Raji (cell line): ENCODE data around the gene KCNH8.

Source experiments
- POLR2A ChIP-seq: IDR thresholded peaks from 2 replicates; pipeline ENCODE4 v1.6.1; 2011; ENCODE audit warnings: low read depth, low read length, control low read depth; ENCODE audit not compliant: insufficient read depth

KCNH8 gene

GRCh38 chr3:19220311-19220710, 72.0 kb downstream of the KCNH8 start:
- no peak for TF ChIP-seq POLR2A

- TF ChIP-seq POLR2A: no peak
Measured at GRCh38 chr3:19221081-19221480, 72.8 kb downstream of the KCNH8 start.

GRCh38 chr3:19226479-19226878, 78.2 kb downstream of the KCNH8 start:
- TF ChIP-seq POLR2A: no peak

- TF ChIP-seq POLR2A: no peak
Measured at GRCh38 chr3:19228167-19228566, 79.9 kb downstream of the KCNH8 start.

- no peak for TF ChIP-seq POLR2A
Measured at GRCh38 chr3:19229086-19229485, 80.8 kb downstream of the KCNH8 start.

GRCh38 chr3:19231792-19232461, 83.6 kb downstream of the KCNH8 start:
- no peak for TF ChIP-seq POLR2A

GRCh38 chr3:19232566-19232965, 84.3 kb downstream of the KCNH8 start:
- no peak for TF ChIP-seq POLR2A

DNA sequence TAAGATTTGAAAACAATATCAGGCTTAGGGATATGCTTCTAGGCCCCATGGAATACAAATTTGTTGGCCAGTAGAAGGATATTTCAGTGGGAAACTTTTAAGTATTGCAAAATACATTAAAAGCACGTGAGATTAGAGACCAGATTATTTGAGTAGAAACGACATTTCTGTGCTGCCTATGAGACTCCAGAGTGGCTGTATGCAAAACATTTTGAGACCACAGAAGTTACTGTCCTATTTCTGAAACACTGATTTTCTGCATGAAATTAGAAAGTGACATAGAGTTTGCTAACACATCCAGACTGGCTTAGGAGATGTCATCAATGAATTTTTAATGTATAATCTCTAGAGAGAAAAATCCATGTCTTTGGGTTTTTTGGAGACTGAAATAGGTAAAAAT, 99.8 kb downstream of the KCNH8 start:
- TF ChIP-seq POLR2A: no peak

GRCh38 chr3:19248767-19249166, 100.5 kb downstream of the KCNH8 start:
- no peak for TF ChIP-seq POLR2A

DNA sequence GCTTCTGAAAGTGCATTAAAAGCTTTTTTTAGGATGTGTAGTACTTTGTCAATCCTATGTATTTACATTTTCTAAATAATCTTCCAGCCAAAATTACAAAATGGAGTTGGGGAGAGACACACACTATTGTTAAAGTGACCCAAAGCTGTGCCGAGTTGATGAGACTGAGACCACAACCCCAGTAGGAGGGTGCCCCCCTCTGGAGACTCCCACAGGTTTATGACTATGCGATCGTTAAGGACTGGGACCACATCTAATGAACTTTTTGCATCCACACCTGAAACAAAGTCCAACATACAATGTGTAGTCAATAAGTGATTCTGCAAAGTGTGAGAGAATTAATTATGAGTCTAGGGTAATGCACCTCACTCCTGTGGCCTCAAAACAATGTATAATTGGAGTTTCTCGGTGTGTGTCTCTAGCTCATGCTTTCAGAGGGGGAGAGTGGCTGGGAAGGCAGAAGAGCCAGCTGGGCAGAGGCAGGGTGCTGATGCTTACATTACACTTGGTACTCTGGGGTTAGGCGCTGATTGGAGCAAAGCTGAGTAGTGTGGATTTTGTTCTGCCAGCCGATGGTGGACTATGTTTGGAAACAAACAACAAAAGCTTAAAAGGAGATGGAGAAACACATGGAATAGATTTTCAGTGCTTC, 102.8 kb downstream of the KCNH8 start:
- no peak for TF ChIP-seq POLR2A

DNA sequence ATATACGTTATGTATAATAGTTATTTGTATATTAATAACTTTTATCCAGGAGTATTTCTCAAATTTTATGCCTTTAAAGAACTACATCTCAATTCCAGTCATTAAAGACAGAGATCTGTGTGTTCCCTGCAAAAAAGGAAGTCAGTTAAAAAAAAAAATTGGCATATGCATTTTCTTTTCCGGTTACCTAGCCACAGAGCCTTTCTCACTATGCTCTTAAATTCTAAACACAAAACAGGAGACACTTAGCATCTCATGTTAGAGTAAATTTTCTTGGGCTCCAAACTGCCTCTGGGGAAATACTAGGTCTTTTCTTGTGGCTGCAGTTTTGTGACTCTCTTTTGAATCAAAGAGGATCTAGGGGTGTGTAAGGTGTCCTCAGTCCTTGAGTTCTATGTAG, 105.9 kb downstream of the KCNH8 start:
- TF ChIP-seq POLR2A: no peak

- no peak for TF ChIP-seq POLR2A
Measured at GRCh38 chr3:19254784-19255338, 106.6 kb downstream of the KCNH8 start.

GRCh38 chr3:19256313-19256712, 108.0 kb downstream of the KCNH8 start:
- no peak for TF ChIP-seq POLR2A

- no peak for TF ChIP-seq POLR2A
Measured at GRCh38 chr3:19263606-19264005, 115.3 kb downstream of the KCNH8 start.

DNA sequence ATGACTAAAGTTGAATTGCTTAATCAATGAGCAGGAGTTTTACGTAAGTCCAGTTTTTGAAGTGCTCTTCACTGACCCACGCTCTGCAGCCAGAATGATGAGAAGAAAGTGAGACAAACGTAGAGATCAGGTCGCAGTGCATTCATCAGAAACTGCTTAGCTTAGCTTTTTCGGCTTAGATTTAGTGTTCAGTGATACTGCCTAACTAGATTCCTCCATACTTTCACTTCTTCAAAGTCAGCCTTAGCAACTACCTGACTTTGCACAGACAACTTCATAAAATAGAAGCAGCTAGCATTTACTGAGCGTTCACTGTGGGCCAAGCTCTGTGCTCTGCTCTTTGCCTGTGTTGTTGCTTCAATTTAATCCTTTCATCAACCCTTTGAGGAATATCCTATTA, 116.1 kb downstream of the KCNH8 start:
- no peak for TF ChIP-seq POLR2A

DNA sequence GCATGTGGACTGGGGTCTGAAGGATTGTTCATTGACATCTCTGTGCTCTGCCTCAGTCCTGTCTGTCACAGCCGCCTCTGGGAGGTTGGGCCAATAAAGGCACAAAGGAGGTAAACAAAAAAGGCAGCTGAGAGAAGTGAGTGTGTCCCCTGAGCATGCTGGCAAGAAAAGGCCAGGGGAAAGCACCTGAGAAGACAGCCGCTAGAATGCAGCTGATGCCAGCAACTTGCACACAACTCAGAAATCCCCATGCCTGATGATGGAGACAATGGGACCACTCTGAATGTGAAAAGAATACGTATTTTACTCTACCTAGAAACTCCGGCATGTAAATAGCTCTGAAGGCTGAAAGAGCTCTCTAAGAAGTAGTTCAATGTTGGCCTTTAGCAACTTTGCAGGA, 118.7 kb downstream of the KCNH8 start:
- no peak for TF ChIP-seq POLR2A

DNA sequence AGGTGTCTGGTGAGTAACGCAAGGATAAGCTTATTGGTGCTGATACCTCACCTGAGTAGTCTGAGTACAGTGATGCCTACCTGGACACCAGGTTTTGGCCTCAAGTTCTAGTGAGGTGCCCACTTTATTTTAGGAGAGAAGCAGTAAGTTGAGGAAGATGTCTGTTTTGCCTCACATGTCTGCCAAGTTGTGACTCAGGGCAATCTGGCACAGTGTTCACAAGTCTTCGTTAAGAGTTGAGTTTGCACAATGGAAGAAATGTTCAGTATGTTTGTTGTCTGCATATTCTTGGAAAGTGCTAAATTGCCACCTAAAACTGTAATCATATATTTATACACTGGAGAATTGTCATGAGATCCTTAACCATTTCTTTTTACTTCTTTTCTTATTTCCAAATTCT, 122.2 kb downstream of the KCNH8 start:
- no peak for TF ChIP-seq POLR2A

DNA sequence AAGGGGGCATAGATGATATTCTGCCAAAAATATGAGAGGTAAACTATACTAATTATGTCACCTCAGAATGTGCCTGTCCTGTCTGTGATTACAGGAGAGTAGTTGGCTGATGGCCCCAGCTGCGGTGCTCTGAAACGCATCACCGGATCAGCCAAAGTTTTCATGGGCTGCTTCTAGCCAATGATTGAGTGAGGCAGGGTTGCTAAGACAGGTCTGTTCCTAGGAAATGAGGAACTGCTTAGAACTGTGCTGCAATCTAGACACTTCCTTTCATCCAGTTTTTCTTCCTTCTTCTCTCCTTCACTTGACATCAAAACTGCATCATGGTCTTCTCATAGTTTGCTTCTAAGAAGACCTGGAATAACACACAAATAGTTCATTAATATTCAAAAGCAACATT, 124.0 kb downstream of the KCNH8 start:
- no peak for TF ChIP-seq POLR2A
